ENCODE results near the gene SHISAL2B.
"Not testable (repeated sequence)": the region's sequence is repeated elsewhere in the genome, so short reads cannot be mapped to it uniquely, and the experiment has no call there.

The SHISAL2B gene

GRCh38 chr5:64690417-64691151, at the start of gene SHISAL2B:
SHISAL2B (plus strand) TSS chr5:64690503; CDS start chr5:64690624, 121 bp downstream.
- peaks cover 4% of the 10 kb centered on the region for H3K4me1 Mint-ChIP-seq
- H3K9me3 Mint-ChIP-seq = no peaks in the 10 kb centered on the region
- H3K27me3 Mint-ChIP-seq = peaks cover 9% of the 10 kb centered on the region
- H3K4me3 Mint-ChIP-seq = peak within 1 kb of the TSS; percentile 49
- DNase-seq (ENCODE audit: low spot score in 2 of 2) = no peak
- H3K36me3 Mint-ChIP-seq = no peaks in the 10 kb centered on the region
- no peak for ATAC-seq (ENCODE audit: low read depth)
- H3K27ac Mint-ChIP-seq = no peak within 1 kb of the TSS

DNA sequence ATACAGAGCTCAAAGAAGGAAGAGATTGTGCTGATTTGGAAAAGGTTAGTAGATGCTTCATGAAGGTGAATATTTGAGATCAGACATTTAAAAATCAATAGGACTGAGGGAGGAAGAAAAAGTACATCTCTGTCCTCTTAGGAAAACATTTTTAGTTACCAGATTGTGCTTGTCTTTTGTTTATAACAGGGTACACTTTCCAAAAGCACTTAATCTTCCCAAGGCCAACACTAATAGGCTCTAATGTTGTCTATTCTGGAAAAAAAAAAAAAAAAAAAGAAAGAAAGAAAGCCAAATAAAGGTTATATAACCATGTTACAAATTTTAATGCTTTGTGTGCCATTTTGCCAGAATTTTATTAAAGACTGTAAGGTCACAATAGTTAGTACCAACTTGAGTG, 45.5 kb upstream of the SHISAL2B start:
- H3K27ac Mint-ChIP-seq = no peak overlapping the region
- ATAC-seq (ENCODE audit: low read depth) (no peak), DNase-seq (ENCODE audit: low spot score in 2 of 2) (no peak)
- H3K4me1 Mint-ChIP-seq = no peaks in the 10 kb centered on the region
- no peaks in the 10 kb centered on the region for H3K36me3 Mint-ChIP-seq
- no peaks in the 10 kb centered on the region for H3K9me3 Mint-ChIP-seq
- H3K4me3 Mint-ChIP-seq = no peak overlapping the region
- H3K27me3 Mint-ChIP-seq = peaks cover 1% of the 10 kb centered on the region

GRCh38 chr5:64646169-64646568, 44.1 kb upstream of the SHISAL2B start:
- H3K27me3 Mint-ChIP-seq = peaks cover 1% of the 10 kb centered on the region
- H3K36me3 Mint-ChIP-seq = no peaks in the 10 kb centered on the region
- ATAC-seq (ENCODE audit: low read depth) (no peak), DNase-seq (ENCODE audit: low spot score in 2 of 2) (no peak)
- no peaks in the 10 kb centered on the region for H3K9me3 Mint-ChIP-seq
- H3K4me1 Mint-ChIP-seq = no peaks in the 10 kb centered on the region
- no peak overlapping the region for H3K27ac Mint-ChIP-seq
- H3K4me3 Mint-ChIP-seq = no peak overlapping the region

DNA sequence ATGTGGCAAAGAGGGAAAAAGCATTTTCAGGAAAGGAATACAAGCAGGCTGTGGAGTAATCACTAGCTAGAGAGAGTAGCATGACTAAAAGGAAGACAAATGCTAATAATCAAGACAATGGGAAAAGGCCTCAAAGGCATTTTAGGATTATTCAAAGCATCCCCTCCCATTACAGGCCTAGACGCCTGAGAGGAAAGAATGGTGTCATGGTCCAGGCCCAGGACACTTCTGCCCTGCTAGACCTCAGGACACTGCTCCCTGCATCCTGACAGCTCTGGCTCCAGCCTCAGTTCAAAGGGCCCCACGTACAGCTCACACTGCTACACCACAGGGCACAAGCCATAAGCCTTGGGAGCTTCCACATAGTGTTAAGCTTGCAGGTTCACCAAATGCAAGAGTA, 40.8 kb upstream of the SHISAL2B start:
- ATAC-seq (ENCODE audit: low read depth) = no peak
- peaks cover 3% of the 10 kb centered on the region for H3K9me3 Mint-ChIP-seq
- H3K4me3 Mint-ChIP-seq = no peak overlapping the region
- no peak overlapping the region for H3K27ac Mint-ChIP-seq
- H3K27me3 Mint-ChIP-seq = peaks cover 3% of the 10 kb centered on the region
- peaks cover 3% of the 10 kb centered on the region for H3K36me3 Mint-ChIP-seq
- no peak for DNase-seq (ENCODE audit: low spot score in 2 of 2)
- no peaks in the 10 kb centered on the region for H3K4me1 Mint-ChIP-seq

DNA sequence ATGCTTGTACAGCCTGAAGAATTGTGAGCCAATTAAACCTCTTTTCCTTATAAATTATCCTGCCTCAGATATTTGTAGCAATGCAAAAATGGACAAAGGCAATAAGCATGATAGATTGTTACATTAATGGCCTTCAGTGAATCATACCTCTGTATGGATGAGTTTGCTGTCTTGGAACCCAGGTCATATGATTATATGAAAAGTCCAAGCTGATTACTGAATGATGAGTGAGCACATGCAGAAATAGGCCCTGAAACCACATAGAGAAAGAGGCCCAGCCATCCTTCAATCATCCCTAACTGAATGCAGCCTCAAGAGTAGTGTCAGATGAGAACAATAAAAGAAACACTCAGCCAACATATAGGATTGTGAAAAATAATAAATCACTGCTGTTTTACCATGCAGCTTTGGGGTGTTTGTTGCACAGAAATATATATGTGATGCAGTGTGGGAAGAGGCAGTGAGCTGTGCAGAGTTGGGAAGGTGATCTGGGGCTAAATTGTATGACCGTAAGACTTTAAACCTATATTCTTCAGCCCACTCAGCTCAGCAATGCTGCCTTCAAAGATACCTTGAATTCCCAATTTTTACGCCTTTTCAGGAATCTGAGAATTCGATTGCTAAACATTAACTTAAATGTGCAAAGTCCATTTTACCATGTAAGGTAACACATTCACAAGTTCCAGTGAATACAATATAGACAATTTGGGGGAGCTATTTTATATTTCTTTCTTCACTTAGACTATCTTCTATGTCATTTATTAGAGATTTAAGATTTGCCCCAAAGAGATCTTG, 36.3 kb upstream of the SHISAL2B start:
- Mint-ChIP-seq H3K4me1 (no peaks in the 10 kb centered on the region), H3K27me3 (peaks cover 3% of the 10 kb centered on the region), H3K9me3 (peaks cover 9% of the 10 kb centered on the region), H3K27ac (no peak overlapping the region), H3K4me3 (no peak overlapping the region), H3K36me3 (peaks cover 3% of the 10 kb centered on the region)
- ATAC-seq (ENCODE audit: low read depth) = no peak
- DNase-seq (ENCODE audit: low spot score in 2 of 2) = no peak

- Mint-ChIP-seq H3K27ac (no peak overlapping the region), H3K9me3 (peaks cover 9% of the 10 kb centered on the region), H3K4me1 (no peaks in the 10 kb centered on the region), H3K27me3 (peaks cover 3% of the 10 kb centered on the region), H3K36me3 (peaks cover 3% of the 10 kb centered on the region), H3K4me3 (no peak overlapping the region)
- ATAC-seq (ENCODE audit: low read depth) = no peak
- DNase-seq (ENCODE audit: low spot score in 2 of 2) = no peak
Observed at GRCh38 chr5:64654561-64654938, 35.8 kb upstream of the SHISAL2B start.

GRCh38 chr5:64655596-64655995, 34.7 kb upstream of the SHISAL2B start:
- DNase-seq (ENCODE audit: low spot score in 2 of 2) (no peak), ATAC-seq (ENCODE audit: low read depth) (no peak)
- Mint-ChIP-seq H3K27ac (no peak overlapping the region), H3K36me3 (peaks cover 3% of the 10 kb centered on the region), H3K4me3 (no peak overlapping the region), H3K9me3 (peaks cover 9% of the 10 kb centered on the region), H3K27me3 (peaks cover 3% of the 10 kb centered on the region), H3K4me1 (no peaks in the 10 kb centered on the region)

DNA sequence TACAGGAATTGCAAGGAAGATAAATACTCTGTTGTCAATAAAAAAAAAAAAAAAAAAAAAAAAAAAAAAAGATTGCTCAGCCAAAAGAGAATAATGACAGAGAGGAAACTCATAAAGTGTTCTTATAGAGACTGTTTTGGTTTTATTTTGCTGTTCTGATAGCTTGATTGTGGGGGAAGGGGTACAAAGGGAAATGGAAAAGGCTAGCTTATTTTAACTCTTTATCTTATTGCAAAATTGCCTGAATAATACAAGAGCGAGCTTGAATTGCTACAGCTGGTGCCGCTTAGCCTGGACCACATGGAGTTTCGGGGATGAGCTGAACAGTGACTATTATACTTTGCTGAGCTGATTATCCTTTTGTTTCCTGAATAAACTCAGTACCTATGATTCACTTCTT, 31.0 kb upstream of the SHISAL2B start:
- no peak for DNase-seq (ENCODE audit: low spot score in 2 of 2)
- Mint-ChIP-seq H3K4me3 (no peak overlapping the region), H3K27ac (no peak overlapping the region), H3K4me1 (no peaks in the 10 kb centered on the region), H3K27me3 (no peaks in the 10 kb centered on the region), H3K9me3 (peaks cover 7% of the 10 kb centered on the region), H3K36me3 (no peaks in the 10 kb centered on the region)
- ATAC-seq (ENCODE audit: low read depth) = no peak

GRCh38 chr5:64663181-64663580, 27.1 kb upstream of the SHISAL2B start:
- H3K27ac Mint-ChIP-seq; DNase-seq (ENCODE audit: low spot score in 2 of 2); H3K27me3 Mint-ChIP-seq; H3K36me3 Mint-ChIP-seq; H3K9me3 Mint-ChIP-seq; H3K4me1 Mint-ChIP-seq; H3K4me3 Mint-ChIP-seq; ATAC-seq (ENCODE audit: low read depth): not testable (repeated sequence)

DNA sequence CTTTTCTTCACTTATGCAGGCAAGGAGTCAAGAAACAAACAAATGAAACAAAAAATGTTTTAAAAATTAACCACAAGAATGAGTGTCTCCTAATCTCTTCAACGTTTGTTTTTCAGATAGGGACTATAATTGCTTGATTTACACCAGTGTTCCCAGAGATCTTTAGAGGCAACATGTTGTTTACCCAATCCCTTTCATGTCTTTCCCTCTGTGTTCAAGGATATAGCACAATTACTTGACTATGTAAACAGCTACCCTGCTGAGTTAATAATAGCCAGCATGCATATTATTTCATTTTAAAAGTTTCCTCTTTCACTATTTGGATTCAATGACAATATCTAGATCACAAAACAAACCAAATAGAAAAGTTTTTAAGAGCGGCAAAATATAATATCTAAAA, 25.1 kb upstream of the SHISAL2B start:
- Mint-ChIP-seq H3K9me3 (no peaks in the 10 kb centered on the region), H3K27me3 (peaks cover 5% of the 10 kb centered on the region), H3K27ac (no peak overlapping the region), H3K36me3 (no peaks in the 10 kb centered on the region), H3K4me1 (peaks cover 2% of the 10 kb centered on the region), H3K4me3 (no peak overlapping the region)
- no peak for ATAC-seq (ENCODE audit: low read depth)
- no peak for DNase-seq (ENCODE audit: low spot score in 2 of 2)

DNA sequence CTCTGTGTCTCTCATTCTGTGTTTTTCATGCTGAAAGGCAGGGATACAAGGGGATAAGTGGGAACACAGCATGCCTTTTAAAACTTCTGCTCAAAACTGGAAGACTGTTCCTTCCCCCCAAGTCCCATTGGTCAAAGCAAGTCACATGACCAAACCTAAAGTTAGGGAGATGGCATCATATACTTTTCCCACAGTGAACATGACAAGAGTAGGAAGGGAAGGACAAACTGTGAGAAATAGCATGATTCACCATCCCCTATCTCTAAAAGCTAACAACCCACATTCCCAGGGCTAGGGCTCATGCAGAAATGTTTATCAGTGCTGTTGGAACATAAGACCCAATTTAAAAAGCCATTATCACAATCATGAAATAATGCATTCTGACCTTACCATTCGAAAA, 24.2 kb upstream of the SHISAL2B start:
- Mint-ChIP-seq H3K4me3 (no peak overlapping the region), H3K4me1 (peaks cover 2% of the 10 kb centered on the region), H3K27ac (no peak overlapping the region), H3K9me3 (no peaks in the 10 kb centered on the region), H3K36me3 (no peaks in the 10 kb centered on the region), H3K27me3 (peaks cover 5% of the 10 kb centered on the region)
- no peak for DNase-seq (ENCODE audit: low spot score in 2 of 2)
- ATAC-seq (ENCODE audit: low read depth) = no peak

GRCh38 chr5:64667068-64667467, 23.2 kb upstream of the SHISAL2B start:
- Mint-ChIP-seq H3K27ac (no peak overlapping the region), H3K4me3 (no peak overlapping the region), H3K9me3 (no peaks in the 10 kb centered on the region), H3K4me1 (peaks cover 2% of the 10 kb centered on the region), H3K36me3 (no peaks in the 10 kb centered on the region), H3K27me3 (peaks cover 5% of the 10 kb centered on the region)
- ATAC-seq (ENCODE audit: low read depth) (no peak), DNase-seq (ENCODE audit: low spot score in 2 of 2) (no peak)

DNA sequence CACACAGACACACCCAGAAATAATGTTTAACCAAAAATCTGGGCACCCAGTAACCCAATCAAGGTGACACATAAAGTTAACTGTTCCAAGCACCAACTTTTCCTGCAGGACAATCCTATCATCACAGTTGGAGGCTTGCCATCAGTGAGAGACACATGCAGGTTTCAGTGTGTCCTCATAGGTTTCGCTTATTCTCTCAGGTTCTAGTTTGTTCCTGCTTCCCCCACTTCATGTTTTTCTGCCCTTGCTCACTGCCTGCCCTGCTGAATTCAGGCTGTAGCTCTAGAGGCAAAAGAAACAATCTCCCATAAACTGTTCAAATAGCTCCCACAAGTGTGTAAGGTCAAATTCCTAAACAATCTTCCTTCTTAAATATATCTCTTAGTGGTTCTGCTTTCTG, 20.0 kb upstream of the SHISAL2B start:
- Mint-ChIP-seq H3K4me1 (peaks cover 2% of the 10 kb centered on the region), H3K27ac (no peak overlapping the region), H3K4me3 (no peak overlapping the region), H3K36me3 (peaks cover 1% of the 10 kb centered on the region), H3K27me3 (peaks cover 6% of the 10 kb centered on the region), H3K9me3 (no peaks in the 10 kb centered on the region)
- no peak for DNase-seq (ENCODE audit: low spot score in 2 of 2)
- no peak for ATAC-seq (ENCODE audit: low read depth)

GRCh38 chr5:64671678-64672077, 18.6 kb upstream of the SHISAL2B start:
- peaks cover 6% of the 10 kb centered on the region for H3K27me3 Mint-ChIP-seq
- H3K36me3 Mint-ChIP-seq = peaks cover 1% of the 10 kb centered on the region
- no peak for DNase-seq (ENCODE audit: low spot score in 2 of 2)
- H3K4me3 Mint-ChIP-seq = no peak overlapping the region
- H3K27ac Mint-ChIP-seq = no peak overlapping the region
- no peak for ATAC-seq (ENCODE audit: low read depth)
- peaks cover 2% of the 10 kb centered on the region for H3K4me1 Mint-ChIP-seq
- H3K9me3 Mint-ChIP-seq = no peaks in the 10 kb centered on the region

- no peak for ATAC-seq (ENCODE audit: low read depth)
- peaks cover 15% of the 10 kb centered on the region for H3K27me3 Mint-ChIP-seq
- no peak for DNase-seq (ENCODE audit: low spot score in 2 of 2)
- H3K27ac Mint-ChIP-seq = no peak overlapping the region
- peaks cover 1% of the 10 kb centered on the region for H3K36me3 Mint-ChIP-seq
- H3K4me1 Mint-ChIP-seq = no peaks in the 10 kb centered on the region
- H3K9me3 Mint-ChIP-seq = no peaks in the 10 kb centered on the region
- no peak overlapping the region for H3K4me3 Mint-ChIP-seq
Observed at GRCh38 chr5:64678374-64678773, 11.9 kb upstream of the SHISAL2B start.
